ENCODE data around the gene POTEH.
"Not testable (repeated sequence)": the region's sequence is repeated elsewhere in the genome, so short reads cannot be mapped to it uniquely, and the experiment has no call there.

- TF ChIP-seq, protein P1, sequence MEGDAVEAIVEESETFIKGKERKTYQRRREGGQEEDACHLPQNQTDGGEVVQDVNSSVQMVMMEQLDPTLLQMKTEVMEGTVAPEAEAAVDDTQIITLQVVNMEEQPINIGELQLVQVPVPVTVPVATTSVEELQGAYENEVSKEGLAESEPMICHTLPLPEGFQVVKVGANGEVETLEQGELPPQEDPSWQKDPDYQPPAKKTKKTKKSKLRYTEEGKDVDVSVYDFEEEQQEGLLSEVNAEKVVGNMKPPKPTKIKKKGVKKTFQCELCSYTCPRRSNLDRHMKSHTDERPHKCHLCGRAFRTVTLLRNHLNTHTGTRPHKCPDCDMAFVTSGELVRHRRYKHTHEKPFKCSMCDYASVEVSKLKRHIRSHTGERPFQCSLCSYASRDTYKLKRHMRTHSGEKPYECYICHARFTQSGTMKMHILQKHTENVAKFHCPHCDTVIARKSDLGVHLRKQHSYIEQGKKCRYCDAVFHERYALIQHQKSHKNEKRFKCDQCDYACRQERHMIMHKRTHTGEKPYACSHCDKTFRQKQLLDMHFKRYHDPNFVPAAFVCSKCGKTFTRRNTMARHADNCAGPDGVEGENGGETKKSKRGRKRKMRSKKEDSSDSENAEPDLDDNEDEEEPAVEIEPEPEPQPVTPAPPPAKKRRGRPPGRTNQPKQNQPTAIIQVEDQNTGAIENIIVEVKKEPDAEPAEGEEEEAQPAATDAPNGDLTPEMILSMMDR (IDR thresholded peaks at IDR 0.05; ENCODE audit: extremely low read depth in 1 of 2, insufficient read depth in 1 of 2, low read depth in 1 of 2, low read length in 2 of 2): not testable (repeated sequence)
- not testable (repeated sequence) for TF ChIP-seq POLR2A (IDR thresholded peaks at IDR 0.05; ENCODE audit: low read depth, low read length)
These were observed 28.7 kb upstream of the POTEH start for GRCh38 chr22:15661102-15661501.

Measured in endothelial cell of umbilical vein (primary cell).